WTC11 (cell line): ENCODE data around the gene FBRS. TPM values are rescaled to one million over a fixed set of nuclear protein-coding genes. Genes with fewer than 3 reads are reported as not detected.

ENCODE experiments used
- ATAC-seq: fragments of 200-7000 bp; cut with Tn5 transposase; 2 replicates; pipeline ENCODE4 v1.10.0; 2021; ENCODE audit warnings: mild to moderate bottlenecking, moderate library complexity
- CTCF ChIA-PET: fragments of 300-600 bp; sonication (Branson Sonifier 250); formaldehyde crosslinking; loops from one replicate; lab custom pipeline; 2021; ENCODE audit warnings: antibody characterized with exemption; lab: Charles Lee
- POLR2A ChIA-PET: fragments of 350-600 bp; sonication (Branson Sonifier 250); formaldehyde crosslinking; loops from one replicate; lab custom pipeline; 2021; ENCODE audit warnings: antibody characterized with exemption; lab: Charles Lee
- DNase-seq: peaks from one replicate; pipeline ENCODE4 v3.0.0; 2021; ENCODE audit warnings: low spot score
- H3K27ac Mint-ChIP-seq: 2 replicates; pipeline ENCODE4 v1.8.0; 2021; ENCODE audit warnings: mixed read lengths
- H3K27me3 Mint-ChIP-seq: 2 replicates; pipeline ENCODE4 v1.8.0; 2021; ENCODE audit warnings: low read depth, mild to moderate bottlenecking, moderate library complexity, mixed read lengths
- H3K36me3 Mint-ChIP-seq: 2 replicates; pipeline ENCODE4 v1.8.0; 2021; ENCODE audit warnings: mixed read lengths
- H3K4me1 Mint-ChIP-seq: 2 replicates; pipeline ENCODE4 v1.8.0; 2022; ENCODE audit warnings: mixed read lengths
- H3K4me3 Mint-ChIP-seq: 2 replicates; pipeline ENCODE4 v1.8.0; 2021; ENCODE audit warnings: mild to moderate bottlenecking, moderate library complexity, mixed read lengths
- H3K9me3 Mint-ChIP-seq: 2 replicates; pipeline ENCODE4 v1.8.0; 2021; ENCODE audit warnings: mixed read lengths
- ATF1 ChIP-seq: sonication (generic); formaldehyde crosslinking; IDR thresholded peaks from 2 replicates; pipeline ENCODE4 v1.8.1; 2023; ENCODE audit warnings: mild to moderate bottlenecking, moderate library complexity, missing genetic modification reagents
- ATF2 ChIP-seq: sonication (generic); formaldehyde crosslinking; IDR thresholded peaks from 2 replicates; pipeline ENCODE4 v1.8.1; 2022; ENCODE audit warnings: low read depth, missing genetic modification reagents, borderline replicate concordance
- E2F1 ChIP-seq: sonication (generic); formaldehyde crosslinking; IDR thresholded peaks from 2 replicates; pipeline ENCODE4 v1.8.0; 2022; ENCODE audit warnings: mild to moderate bottlenecking, missing genetic modification reagents
- JUN ChIP-seq: sonication (generic); formaldehyde crosslinking; IDR thresholded peaks from 2 replicates; pipeline ENCODE4 v1.8.0; 2023; ENCODE audit warnings: mild to moderate bottlenecking, missing genetic modification reagents
- NFYB ChIP-seq: sonication (generic); formaldehyde crosslinking; conservative IDR thresholded peaks from 2 replicates; pipeline ENCODE4 v1.8.0; 2022; ENCODE audit warnings: low read depth, missing genetic modification reagents
- NR3C1 ChIP-seq: sonication (generic); formaldehyde crosslinking; conservative IDR thresholded peaks from 2 replicates; pipeline ENCODE4 v1.8.1; 2023; ENCODE audit warnings: low read depth, mild to moderate bottlenecking, missing genetic modification reagents
- RELA ChIP-seq: sonication (generic); formaldehyde crosslinking; IDR thresholded peaks from 2 replicates; pipeline ENCODE4 v1.8.1; 2022; ENCODE audit warnings: missing genetic modification reagents, mild to moderate bottlenecking, borderline replicate concordance
- SOX15 ChIP-seq: fragments of 250-450 bp; sonication (Bioruptor Pico); IDR thresholded peaks from 2 replicates; pipeline ENCODE4 v1.9.0; 2021; ENCODE audit warnings: mild to moderate bottlenecking
- STAT6 ChIP-seq: sonication (generic); formaldehyde crosslinking; conservative IDR thresholded peaks from 2 replicates; pipeline ENCODE4 v1.8.1; 2023; ENCODE audit warnings: mild to moderate bottlenecking, low read depth, missing genetic modification reagents, moderate library complexity
- USF1 ChIP-seq: sonication (generic); formaldehyde crosslinking; IDR thresholded peaks from 2 replicates; pipeline ENCODE4 v1.8.0; 2022; ENCODE audit warnings: mild to moderate bottlenecking, missing genetic modification reagents
- ZNF423 ChIP-seq: fragments of 250-450 bp; sonication (Bioruptor Pico); IDR thresholded peaks from 2 replicates; pipeline ENCODE4 v2.1.2; 2022; ENCODE audit warnings: mild to moderate bottlenecking, moderate library complexity
- ZNF425 ChIP-seq: fragments of 250-450 bp; sonication (Bioruptor Pico); conservative IDR thresholded peaks from 2 replicates; pipeline ENCODE4 v1.9.0; 2021; ENCODE audit warnings: mild to moderate bottlenecking
- total RNA-seq: library from RNA; stranded (reverse); gene quantifications from 3 replicates; pipeline ENCODE4 v1.2.3, GENCODE V29; 2021
- TF ChIP-seq, protein P1 (sequence below): fragments of 250-450 bp; sonication (Bioruptor Pico); IDR thresholded peaks from 2 replicates; pipeline ENCODE4 v1.9.0; 2021; ENCODE audit warnings: mild to moderate bottlenecking

FBRS gene
- total RNA-seq, 1 experiment from 2014 or later: 23.2 TPM

DNA sequence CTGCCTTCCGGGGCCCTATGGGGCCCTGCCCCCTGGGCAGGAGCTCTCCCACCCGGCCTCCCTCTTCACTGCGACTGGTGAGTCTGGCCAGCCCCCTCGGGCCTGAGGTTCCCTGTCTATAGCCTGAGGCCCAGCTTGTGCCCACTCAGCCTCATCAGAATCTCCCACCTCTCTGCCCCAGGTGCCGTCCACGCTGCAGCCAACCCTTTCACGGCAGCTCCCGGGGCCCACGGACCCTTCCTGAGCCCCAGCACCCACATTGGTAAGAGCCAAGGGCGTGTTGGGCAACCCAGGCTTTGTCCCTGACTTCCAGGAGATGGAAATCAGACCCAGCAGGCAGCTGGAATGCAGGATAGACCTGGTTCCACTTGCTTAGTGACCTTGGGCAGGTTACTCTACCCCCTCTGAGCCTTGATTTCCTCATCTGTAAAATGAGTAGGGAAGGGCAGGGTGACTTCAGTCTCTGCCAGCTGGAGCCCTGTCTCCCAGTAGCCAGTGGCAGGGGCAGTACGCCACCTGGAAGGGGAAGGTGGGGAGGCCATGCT lies 9.2 kb downstream of the FBRS start:
- TF ChIP-seq RELA (CRISPR knock-in tag) (no peak), SOX15 (CRISPR knock-in tag) (no peak), USF1 (CRISPR knock-in tag) (no peak), ATF2 (CRISPR knock-in tag) (no peak), JUN (CRISPR knock-in tag) (no peak), E2F1 (CRISPR knock-in tag) (no peak), STAT6 (no peak), NFYB (CRISPR knock-in tag) (no peak), NR3C1 (CRISPR knock-in tag) (no peak)
- ChIA-PET CTCF (no interaction called here), POLR2A (no interaction called here)
- Mint-ChIP-seq H3K36me3 (peaks cover 30% of the 10 kb centered on the region), H3K4me3 (no peak overlapping the region), H3K27ac (no peak overlapping the region), H3K27me3 (peaks cover 83% of the 10 kb centered on the region), H3K4me1 (no peaks in the 10 kb centered on the region), H3K9me3 (no peaks in the 10 kb centered on the region)
- ATAC-seq (no peak), DNase-seq (no peak)

DNA sequence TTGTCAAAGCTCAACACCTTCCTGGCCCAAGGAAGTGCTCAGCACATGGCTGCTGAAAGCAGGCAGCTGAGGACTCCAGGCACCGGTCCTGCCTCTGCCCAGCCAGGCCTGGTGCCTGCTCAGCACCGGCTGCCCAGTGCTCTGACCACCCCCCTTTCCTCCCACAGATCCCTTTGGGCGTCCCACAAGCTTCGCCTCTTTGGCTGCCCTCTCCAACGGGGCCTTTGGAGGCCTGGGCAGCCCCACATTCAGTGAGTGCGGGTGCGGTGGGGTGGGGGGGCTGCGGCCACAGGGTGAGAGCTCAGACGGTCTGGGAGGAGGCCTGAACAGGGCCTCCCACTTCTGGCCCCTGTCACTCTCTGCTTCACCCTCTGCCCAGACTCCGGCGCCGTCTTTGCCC lies 10.2 kb downstream of the FBRS start:
- peaks cover 23% of the 10 kb centered on the region for H3K36me3 Mint-ChIP-seq
- H3K4me3 Mint-ChIP-seq: no peak overlapping the region
- ATAC-seq: no peak
- no peaks in the 10 kb centered on the region for H3K9me3 Mint-ChIP-seq
- POLR2A ChIA-PET: no interaction called here
- H3K27me3 Mint-ChIP-seq: peaks cover 84% of the 10 kb centered on the region
- H3K27ac Mint-ChIP-seq: no peak overlapping the region
- TF ChIP-seq ZNF425 (CRISPR knock-in tag) (no peak), ATF1 (CRISPR knock-in tag) (no peak), SOX15 (CRISPR knock-in tag) (no peak), ATF2 (CRISPR knock-in tag) (no peak), JUN (CRISPR knock-in tag) (no peak), ZNF423 (no peak)
- TF ChIP-seq, protein P1, sequence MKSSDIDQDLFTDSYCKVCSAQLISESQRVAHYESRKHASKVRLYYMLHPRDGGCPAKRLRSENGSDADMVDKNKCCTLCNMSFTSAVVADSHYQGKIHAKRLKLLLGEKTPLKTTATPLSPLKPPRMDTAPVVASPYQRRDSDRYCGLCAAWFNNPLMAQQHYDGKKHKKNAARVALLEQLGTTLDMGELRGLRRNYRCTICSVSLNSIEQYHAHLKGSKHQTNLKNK: no peak
- TF ChIP-seq, all 79 proteins: peak for 0
- DNase-seq: no peak
- H3K4me1 Mint-ChIP-seq: no peaks in the 10 kb centered on the region
- CTCF ChIA-PET: no interaction called here
